Hematopoietic multipotent progenitor cell treated with erythropoietin and hydrocortisone succinate and interleukin-3 and kit ligand, for 15 days (in vitro differentiated cells): Measurements from ENCODE around the gene WDFY2.
A peak's percentile ranks its signal among the peaks of the same experiment; 100 is the strongest.
"Not testable (repeated sequence)": the region's sequence is repeated elsewhere in the genome, so short reads cannot be mapped to it uniquely, and the experiment has no call there.

Experiments
- DNase-seq: peaks from one replicate; pipeline ENCODE4 v3.0.0-alpha.2; 2015; ENCODE audit warnings: low spot score

WDFY2 gene, protein sequence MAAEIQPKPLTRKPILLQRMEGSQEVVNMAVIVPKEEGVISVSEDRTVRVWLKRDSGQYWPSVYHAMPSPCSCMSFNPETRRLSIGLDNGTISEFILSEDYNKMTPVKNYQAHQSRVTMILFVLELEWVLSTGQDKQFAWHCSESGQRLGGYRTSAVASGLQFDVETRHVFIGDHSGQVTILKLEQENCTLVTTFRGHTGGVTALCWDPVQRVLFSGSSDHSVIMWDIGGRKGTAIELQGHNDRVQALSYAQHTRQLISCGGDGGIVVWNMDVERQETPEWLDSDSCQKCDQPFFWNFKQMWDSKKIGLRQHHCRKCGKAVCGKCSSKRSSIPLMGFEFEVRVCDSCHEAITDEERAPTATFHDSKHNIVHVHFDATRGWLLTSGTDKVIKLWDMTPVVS

DNA sequence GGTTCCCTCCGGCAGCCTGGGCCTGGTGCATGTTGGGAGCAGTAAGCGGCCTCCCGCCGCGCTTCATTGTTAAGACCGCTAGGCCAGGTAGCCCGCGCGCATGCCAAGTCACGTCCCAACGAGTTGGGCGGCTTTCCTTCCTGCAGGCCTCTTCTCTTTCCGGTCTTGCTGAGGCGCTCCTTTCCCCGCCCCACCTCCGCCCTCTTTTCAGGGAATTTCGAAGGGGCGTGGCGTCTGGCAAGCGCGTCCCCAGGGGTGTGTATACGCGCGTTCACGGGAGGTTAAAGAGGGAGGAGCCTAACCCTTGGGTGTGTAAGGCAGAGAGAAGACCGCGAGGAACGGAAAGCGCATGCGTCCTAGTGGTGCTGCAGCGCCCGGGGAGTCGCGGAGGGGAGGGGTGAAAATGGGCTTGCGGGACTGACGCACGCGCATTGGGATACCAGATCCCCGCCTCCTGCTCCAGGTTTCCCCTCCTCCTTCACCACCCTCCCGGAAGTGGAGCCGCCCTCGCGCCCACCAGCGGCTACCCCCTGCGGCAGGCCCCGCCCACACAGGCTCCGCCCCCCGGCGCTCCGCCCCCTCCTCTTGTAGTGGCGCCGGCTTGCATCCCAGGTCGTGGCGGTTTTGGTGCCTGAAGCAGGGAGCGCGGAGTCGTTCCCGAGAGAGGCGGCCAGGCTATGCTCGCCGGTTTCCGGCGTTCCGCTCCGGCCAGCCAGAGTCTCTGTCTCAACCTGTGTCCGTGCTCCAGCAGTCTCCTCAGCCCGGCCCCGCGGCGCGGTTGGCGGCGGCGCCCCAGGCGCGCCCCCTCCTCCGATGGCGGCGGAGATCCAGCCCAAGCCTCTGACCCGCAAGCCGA, at the start of gene WDFY2:
Gene WDFY2 (plus strand): TSS at position 588 of the 856 bp plus-strand sequence. CDS start 226 bp downstream, at position 814.
- DNase-seq = peak; percentile 100

DNA sequence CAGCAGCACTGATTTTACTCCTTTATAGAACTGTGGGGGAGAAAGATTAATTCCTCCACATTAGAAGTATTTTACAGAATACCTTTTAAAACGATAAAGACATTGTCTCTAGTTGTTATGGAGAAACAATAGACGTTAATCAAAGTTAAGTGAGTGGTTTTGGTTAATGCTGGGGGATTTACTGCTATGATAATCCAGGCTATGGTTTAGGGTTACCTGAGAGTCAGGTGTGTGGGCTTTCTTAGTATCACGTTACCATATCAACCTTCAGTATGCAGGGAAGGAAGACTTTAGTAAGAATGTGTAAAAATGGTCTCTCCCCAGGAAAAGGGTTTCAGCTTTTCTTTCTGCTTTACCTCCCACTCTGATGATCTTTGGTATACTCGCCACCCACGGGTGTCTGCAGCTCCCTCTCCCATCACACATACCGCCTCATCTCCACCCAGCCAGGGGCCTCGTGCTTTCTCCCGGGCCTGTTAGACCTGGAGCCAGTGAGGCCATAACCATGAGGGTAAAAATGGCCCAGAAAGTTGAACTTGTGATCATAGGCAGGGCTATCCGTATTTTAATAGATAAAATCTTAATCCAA, 45.6 kb upstream of the WDFY2 start:
- DNase-seq = no peak

GRCh38 chr13:51539887-51540286, 44.4 kb upstream of the WDFY2 start:
- DNase-seq = no peak

GRCh38 chr13:51541037-51541436, 43.2 kb upstream of the WDFY2 start:
- DNase-seq = no peak

DNA sequence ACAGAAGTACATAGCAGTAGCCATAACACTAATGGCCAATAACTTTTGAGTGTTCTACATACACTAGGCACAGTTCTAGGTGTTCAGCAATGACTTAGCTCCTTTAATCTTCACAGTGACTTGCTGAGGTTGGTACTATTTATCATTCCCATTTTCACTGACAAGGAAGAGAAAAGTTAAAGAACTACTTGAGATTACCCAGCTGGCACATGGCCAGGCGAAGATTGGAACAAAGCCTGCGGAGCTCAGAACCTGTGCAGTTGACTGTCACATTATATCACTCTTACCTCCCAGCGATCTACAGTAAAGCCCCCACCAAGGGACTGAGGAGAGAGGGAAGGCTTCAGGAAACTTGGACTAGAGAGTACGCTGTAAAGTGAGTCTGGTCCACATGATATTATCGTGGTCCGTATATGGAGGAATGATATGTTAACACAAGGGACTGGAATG, 42.4 kb upstream of the WDFY2 start:
- DNase-seq = no peak

GRCh38 chr13:51542346-51543242, 41.7 kb upstream of the WDFY2 start:
- no peak for DNase-seq

DNA sequence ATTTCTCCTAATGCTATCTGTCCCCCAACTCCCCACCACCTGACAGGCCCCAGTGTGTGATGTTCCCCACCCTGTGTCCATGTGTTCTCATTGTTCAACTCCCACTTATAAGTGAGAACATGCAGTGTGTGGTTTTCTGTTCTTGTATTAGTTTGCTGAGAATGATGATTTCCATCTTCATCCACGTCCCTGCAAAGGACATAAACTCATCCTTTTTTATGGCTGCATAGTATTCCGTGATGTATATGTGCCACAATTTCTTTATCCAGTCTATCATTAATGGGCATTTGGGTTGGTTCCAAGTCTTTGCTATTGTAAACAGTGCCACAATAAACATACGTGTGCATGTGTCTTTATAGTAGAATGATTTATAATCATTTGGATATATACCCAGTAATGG, 38.8 kb upstream of the WDFY2 start:
- DNase-seq = not testable (repeated sequence)

DNA sequence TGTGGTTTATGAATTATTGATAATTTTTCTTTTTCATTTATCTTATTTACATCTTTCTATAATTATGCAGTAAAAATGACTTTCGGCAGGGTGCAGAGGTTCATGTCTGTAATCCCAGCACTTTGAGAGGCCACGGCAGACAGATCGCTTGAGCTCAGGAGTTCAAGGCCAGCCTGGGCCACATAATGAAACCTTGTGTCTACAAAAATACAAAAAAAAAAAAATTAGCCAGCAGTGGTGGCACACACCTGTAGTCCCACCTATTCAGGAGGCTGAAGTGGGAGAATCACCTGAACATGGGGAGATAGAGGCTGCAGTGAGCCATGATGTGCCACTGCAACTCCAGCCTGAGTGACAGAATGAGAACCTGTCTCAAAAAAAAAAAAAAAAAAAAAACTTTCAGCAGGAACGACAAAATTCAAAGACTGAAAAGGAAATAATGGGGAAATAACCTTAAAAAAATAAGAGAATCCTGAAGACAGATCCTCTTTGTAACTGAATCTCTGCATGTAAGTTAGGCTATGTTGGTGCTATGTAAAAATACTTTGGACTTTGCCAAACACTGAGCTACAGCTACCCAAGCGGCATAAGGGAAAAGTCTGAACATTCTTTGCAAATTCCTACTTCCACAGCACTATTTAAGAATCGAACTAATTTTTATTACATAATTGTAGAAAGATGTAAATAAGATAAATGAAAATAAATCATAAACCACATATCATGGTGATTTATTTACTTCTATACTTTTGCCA, 36.7 kb upstream of the WDFY2 start:
- no peak for DNase-seq

- no peak for DNase-seq
These were observed 35.2 kb upstream of the WDFY2 start for GRCh38 chr13:51549050-51549449.

- DNase-seq = no peak
These were observed 34.7 kb upstream of the WDFY2 start for GRCh38 chr13:51549593-51549992.

GRCh38 chr13:51550151-51550550, 34.1 kb upstream of the WDFY2 start:
- no peak for DNase-seq

GRCh38 chr13:51551416-51551815, 32.8 kb upstream of the WDFY2 start:
- DNase-seq = no peak

GRCh38 chr13:51552027-51552426, 32.2 kb upstream of the WDFY2 start:
- DNase-seq = no peak

- no peak for DNase-seq
These were observed 30.7 kb upstream of the WDFY2 start for GRCh38 chr13:51553531-51553930.

GRCh38 chr13:51556740-51557139, 27.5 kb upstream of the WDFY2 start:
- no peak for DNase-seq

DNA sequence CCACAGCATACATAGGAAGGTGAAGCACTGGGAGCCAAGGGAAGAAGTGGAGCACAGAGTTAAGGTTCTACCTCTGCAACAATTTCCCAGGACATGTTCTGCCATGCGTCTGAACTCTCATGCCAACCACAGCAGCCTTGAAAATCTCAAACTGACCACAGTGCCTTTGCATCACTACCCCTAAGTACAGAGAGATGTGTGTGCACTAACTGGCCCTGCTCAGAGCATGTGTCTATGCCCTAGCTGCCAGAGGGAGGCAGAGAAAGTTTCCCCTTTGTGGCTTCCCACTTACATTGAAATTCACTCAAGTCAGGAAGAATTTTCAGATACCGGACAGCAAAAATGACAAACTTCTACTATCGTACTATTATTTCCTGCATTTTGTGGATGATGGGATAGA, 26.8 kb upstream of the WDFY2 start:
- no peak for DNase-seq

- no peak for DNase-seq
These were observed 26.2 kb upstream of the WDFY2 start for GRCh38 chr13:51557875-51558612.

- no peak for DNase-seq
These were observed 24.1 kb upstream of the WDFY2 start for GRCh38 chr13:51559946-51560735.

DNA sequence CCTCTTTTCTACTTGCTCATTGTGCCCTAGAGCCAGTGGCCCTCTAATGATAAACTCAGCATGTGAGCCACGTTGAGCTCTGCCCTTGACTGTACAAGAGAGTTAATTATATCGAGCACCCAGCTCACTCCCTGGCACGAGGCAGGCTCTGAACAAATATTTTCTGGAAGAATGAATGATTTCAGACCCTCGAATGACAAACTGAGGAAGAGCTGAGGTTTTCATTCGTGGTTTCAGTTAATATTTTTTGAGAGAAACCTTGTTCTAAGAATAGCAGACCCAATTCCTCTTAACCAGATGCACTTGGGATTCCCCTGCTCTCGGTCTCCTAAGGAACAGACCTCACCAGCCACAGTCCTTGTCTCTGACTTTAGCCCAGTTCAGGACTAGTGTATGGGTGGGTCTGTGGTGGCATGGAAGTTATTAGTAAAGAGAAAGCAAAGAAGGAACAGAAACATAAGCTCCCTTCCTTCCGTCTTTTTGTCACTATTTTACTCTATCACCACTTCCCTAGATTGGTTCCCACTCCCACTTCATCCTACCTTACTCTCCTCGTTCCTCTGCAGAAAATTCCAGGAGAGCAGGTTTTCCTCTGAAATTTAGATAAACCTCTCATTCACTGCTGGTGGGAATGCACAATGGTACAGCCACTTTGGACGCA, 22.1 kb upstream of the WDFY2 start:
- no peak for DNase-seq
